Measurements from ENCODE around the gene GDE1.

DNA sequence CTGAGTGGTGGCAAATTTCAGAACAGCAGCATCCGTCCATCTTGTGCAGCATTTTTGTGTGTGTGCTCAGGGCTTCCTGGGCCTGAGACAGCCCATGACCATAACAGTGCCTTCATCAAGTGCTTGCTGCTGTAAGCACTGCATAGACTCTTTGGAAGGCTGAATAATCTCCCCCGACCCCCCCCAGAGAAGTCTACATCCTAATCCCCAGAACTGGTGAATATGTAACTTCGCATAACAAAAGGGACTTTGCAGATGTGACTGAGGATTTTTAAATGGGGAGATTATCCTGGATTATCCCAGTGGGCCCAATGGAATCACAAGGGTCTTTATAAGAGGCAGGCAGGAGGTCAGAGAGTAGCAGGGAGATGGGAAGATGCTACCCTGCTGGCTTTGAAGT is 53.6 kb downstream of the GDE1 start:
- TF ChIP-seq POLR2A (IDR thresholded peaks at IDR 0.05): no peak
- TF ChIP-seq, protein P1, sequence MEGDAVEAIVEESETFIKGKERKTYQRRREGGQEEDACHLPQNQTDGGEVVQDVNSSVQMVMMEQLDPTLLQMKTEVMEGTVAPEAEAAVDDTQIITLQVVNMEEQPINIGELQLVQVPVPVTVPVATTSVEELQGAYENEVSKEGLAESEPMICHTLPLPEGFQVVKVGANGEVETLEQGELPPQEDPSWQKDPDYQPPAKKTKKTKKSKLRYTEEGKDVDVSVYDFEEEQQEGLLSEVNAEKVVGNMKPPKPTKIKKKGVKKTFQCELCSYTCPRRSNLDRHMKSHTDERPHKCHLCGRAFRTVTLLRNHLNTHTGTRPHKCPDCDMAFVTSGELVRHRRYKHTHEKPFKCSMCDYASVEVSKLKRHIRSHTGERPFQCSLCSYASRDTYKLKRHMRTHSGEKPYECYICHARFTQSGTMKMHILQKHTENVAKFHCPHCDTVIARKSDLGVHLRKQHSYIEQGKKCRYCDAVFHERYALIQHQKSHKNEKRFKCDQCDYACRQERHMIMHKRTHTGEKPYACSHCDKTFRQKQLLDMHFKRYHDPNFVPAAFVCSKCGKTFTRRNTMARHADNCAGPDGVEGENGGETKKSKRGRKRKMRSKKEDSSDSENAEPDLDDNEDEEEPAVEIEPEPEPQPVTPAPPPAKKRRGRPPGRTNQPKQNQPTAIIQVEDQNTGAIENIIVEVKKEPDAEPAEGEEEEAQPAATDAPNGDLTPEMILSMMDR (IDR thresholded peaks at IDR 0.05): no peak

Data from esophagus squamous epithelium (tissue), 4 donors.